ENCODE data around the gene EXOC3L2. TPM values are rescaled to one million over a fixed set of nuclear protein-coding genes. Genes with fewer than 3 reads are reported as not detected.
A peak's percentile ranks its signal among the peaks of the same experiment; 100 is the strongest.

Gene EXOC3L2
- total and polyA plus RNA-seq, 8 donors: 0.85 to 3.3 (median 1.3) TPM

DNA sequence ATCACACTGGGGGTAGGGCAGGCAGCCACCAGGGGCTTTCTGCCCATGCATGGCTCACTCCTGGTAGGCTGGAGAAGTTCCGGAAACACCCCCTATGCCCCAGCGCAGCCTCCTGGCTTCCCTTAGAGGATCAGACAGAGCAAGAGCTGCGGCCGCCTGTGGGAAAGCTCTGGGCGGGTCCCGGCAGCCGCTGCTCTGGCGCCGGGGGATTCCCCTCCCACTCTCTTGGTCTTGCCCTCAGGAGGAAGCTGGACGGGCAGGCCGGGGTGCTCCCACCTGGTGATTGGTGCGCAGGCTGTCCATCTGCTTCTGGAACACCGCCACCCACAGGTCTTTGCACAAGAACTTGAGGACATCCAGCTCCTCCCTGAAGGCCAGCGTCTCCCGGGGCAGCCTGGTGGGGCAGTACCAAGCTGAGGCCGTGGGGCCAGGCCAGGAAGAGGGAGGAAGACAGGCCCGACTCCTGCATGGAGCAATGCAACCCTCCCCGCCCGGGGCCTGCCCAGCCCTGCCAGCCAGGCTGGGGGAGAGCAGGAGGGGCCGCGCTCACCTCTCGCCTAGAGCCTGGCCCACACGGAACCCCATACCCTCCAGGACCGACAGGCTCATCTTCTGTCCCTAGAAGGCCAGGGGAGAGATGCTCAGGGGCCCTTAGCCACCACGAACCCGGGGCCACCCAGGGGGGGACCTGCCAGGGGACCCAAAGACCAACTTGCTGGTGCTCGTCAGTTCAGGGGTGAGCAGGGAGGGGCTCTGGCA is 80.5 kb downstream of the EXOC3L2 start:
- DNase-seq: peak in 3 of 4 donors; percentile 43 to 90 (median 85)
- Histone ChIP-seq H3K4me1 (peaks cover 0 to 18% of the 10 kb centered on the region in 2 donors), H3K27ac (no peak overlapping the region), H3K9me3 (no peaks in the 10 kb centered on the region), H3K4me3 (no peak overlapping the region), H3K27me3 (peaks cover 0 to 27% of the 10 kb centered on the region in 2 donors), H3K36me3 (no peaks in the 10 kb centered on the region)
- TF ChIP-seq CTCF (IDR thresholded peaks at IDR 0.05): no peak
- intact Hi-C loops (cut with DNase I): no loop called here
- peak; percentile 79 for ATAC-seq

GRCh38 chr19:45163751-45164460 is 81.3 kb downstream of the EXOC3L2 start:
- TF ChIP-seq CTCF (IDR thresholded peaks at IDR 0.05): no peak
- H3K4me3 ChIP-seq: no peak overlapping the region
- no peak for ATAC-seq
- intact Hi-C loops (cut with DNase I): no loop called here
- H3K9me3 ChIP-seq: no peaks in the 10 kb centered on the region
- no peaks in the 10 kb centered on the region for H3K36me3 ChIP-seq
- no peak for DNase-seq
- peaks cover 0 to 18% of the 10 kb centered on the region in 2 donors for H3K4me1 ChIP-seq
- peaks cover 0 to 35% of the 10 kb centered on the region in 2 donors for H3K27me3 ChIP-seq
- no peak overlapping the region for H3K27ac ChIP-seq

- H3K9me3 ChIP-seq: no peaks in the 10 kb centered on the region
- no peaks in the 10 kb centered on the region for H3K36me3 ChIP-seq
- H3K4me1 ChIP-seq: peaks cover 0 to 18% of the 10 kb centered on the region in 2 donors
- ATAC-seq: no peak
- H3K27ac ChIP-seq: no peak overlapping the region
- no peak overlapping the region for H3K4me3 ChIP-seq
- TF ChIP-seq CTCF (IDR thresholded peaks at IDR 0.05): no peak
- peak in 1 of 4 donors; percentile 69 for DNase-seq
- peaks cover 0 to 43% of the 10 kb centered on the region in 2 donors for H3K27me3 ChIP-seq
- intact Hi-C loops (cut with DNase I): no loop called here
Observed at GRCh38 chr19:45163156-45163555, 82.1 kb downstream of the EXOC3L2 start.

DNA sequence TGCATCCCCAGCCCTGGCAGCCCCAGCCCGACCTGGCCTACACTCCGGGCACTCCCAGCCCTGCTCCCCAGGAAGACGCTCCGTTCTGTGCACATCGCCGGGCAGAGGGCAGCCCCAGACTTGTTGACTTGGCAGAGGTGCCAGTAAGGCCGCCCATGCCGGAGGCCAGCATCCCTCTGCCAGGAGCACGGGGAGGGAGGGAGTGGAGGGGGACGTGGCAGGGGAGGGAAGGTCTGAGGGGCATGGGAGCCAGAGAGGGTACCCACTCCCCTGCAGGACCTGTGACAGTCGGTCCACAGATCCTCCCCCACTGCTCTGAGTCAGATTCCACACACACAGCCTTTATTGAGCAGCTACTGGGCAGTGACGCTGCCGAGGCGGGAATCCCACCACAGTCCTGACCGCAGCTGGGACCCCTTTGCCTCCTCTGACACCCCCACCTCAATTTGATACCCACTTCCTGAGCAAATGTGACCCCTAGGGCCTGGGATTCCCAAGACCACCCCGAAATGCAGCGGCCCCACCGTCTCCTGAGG is 82.5 kb downstream of the EXOC3L2 start:
- intact Hi-C loops (cut with DNase I): no loop called here
- ATAC-seq: no peak
- Histone ChIP-seq H3K27me3 (peaks cover 0 to 47% of the 10 kb centered on the region in 2 donors), H3K9me3 (no peaks in the 10 kb centered on the region), H3K4me1 (peaks cover 0 to 18% of the 10 kb centered on the region in 2 donors), H3K36me3 (no peaks in the 10 kb centered on the region), H3K4me3 (no peak overlapping the region), H3K27ac (no peak overlapping the region)
- DNase-seq: no peak
- TF ChIP-seq CTCF (IDR thresholded peaks at IDR 0.05): no peak

Other genes with a start within 250 kb of the EXOC3L2 start
- gene RELB, start 243.9 kb downstream of the EXOC3L2 start, total RNA-seq: 10 to 100 TPM; 13.2 to 18.7 TPM
- 1 to 10 TPM; 3.7 to 6.0 (median 5.2) TPM for gene RELB, start 243.9 kb downstream of the EXOC3L2 start, polyA plus RNA-seq (ENCODE audit: insufficient read length in 6 of 6)
- 10 to 100 TPM; 62.9 to 77.5 TPM for gene CLASRP, start 206.4 kb downstream of the EXOC3L2 start, total RNA-seq
- gene CLASRP, start 206.4 kb downstream of the EXOC3L2 start, polyA plus RNA-seq (ENCODE audit: insufficient read length in 6 of 6): 10 to 100 TPM; 74.7 to 95.3 (median 85.9) TPM
- gene ZNF296, start 168.9 kb downstream of the EXOC3L2 start, total RNA-seq: 1 to 10 TPM; 1.4 to 2.0 TPM
- 1 to 10 TPM in 2 of 6 donors, under 1 TPM in 4; 0.43 to 1.4 (median 0.85) TPM for gene ZNF296, start 168.9 kb downstream of the EXOC3L2 start, polyA plus RNA-seq (ENCODE audit: insufficient read length in 6 of 6)
- 10 to 100 TPM; 20.9 to 24.0 TPM for gene GEMIN7, start 166.1 kb downstream of the EXOC3L2 start, total RNA-seq
- gene GEMIN7, start 166.1 kb downstream of the EXOC3L2 start, polyA plus RNA-seq (ENCODE audit: insufficient read length in 6 of 6): 10 to 100 TPM; 18.9 to 25.4 (median 21.5) TPM
- gene PPP1R37, start 152.2 kb downstream of the EXOC3L2 start, total RNA-seq: 10 to 100 TPM; 26.8 to 29.8 TPM
- 10 to 100 TPM; 17.3 to 27.4 (median 22.4) TPM for gene PPP1R37, start 152.2 kb downstream of the EXOC3L2 start, polyA plus RNA-seq (ENCODE audit: insufficient read length in 6 of 6)
- gene NKPD1, start 84.4 kb downstream of the EXOC3L2 start, total RNA-seq: not detected
- gene NKPD1, start 84.4 kb downstream of the EXOC3L2 start, polyA plus RNA-seq (ENCODE audit: insufficient read length in 6 of 6): under 1 TPM; 0.08 to 0.24 (median 0.17) TPM
- gene TRAPPC6A, start 67.2 kb downstream of the EXOC3L2 start, total RNA-seq: 10 to 100 TPM; 13.0 to 13.6 TPM
- 10 to 100 TPM; 19.1 to 28.9 (median 24.1) TPM for gene TRAPPC6A, start 67.2 kb downstream of the EXOC3L2 start, polyA plus RNA-seq (ENCODE audit: insufficient read length in 6 of 6)
- 10 to 100 TPM; 13.8 to 15.8 TPM for gene BLOC1S3, start 66.6 kb downstream of the EXOC3L2 start, total RNA-seq
- 10 to 100 TPM in 1 of 6 donors, 1 to 10 TPM in 5; 7.8 to 10.5 (median 9.0) TPM for gene BLOC1S3, start 66.6 kb downstream of the EXOC3L2 start, polyA plus RNA-seq (ENCODE audit: insufficient read length in 6 of 6)
- 10 to 100 TPM; 24.6 to 33.7 TPM for gene MARK4, start 5.9 kb upstream of the EXOC3L2 start, total RNA-seq
- gene MARK4, start 5.9 kb upstream of the EXOC3L2 start, polyA plus RNA-seq (ENCODE audit: insufficient read length in 6 of 6): 10 to 100 TPM; 35.6 to 46.4 (median 38.9) TPM
- gene CKM, start 77.5 kb upstream of the EXOC3L2 start, total RNA-seq: 1 to 10 TPM; 1.2 to 1.7 TPM
- gene CKM, start 77.5 kb upstream of the EXOC3L2 start, polyA plus RNA-seq (ENCODE audit: insufficient read length in 6 of 6): under 1 TPM; 0.20 to 0.46 (median 0.29) TPM
- 1 to 10 TPM in 1 of 2 donors, under 1 TPM in 1; 0.73 to 1.9 TPM for gene KLC3, start 95.3 kb upstream of the EXOC3L2 start, total RNA-seq
- gene KLC3, start 95.3 kb upstream of the EXOC3L2 start, polyA plus RNA-seq (ENCODE audit: insufficient read length in 6 of 6): 1 to 10 TPM in 1 of 6 donors, under 1 TPM in 5; 0.52 to 1.3 (median 0.66) TPM
- gene ERCC2, start 125.2 kb upstream of the EXOC3L2 start, total RNA-seq: 10 to 100 TPM; 21.2 to 23.5 TPM
- 10 to 100 TPM; 29.5 to 36.7 (median 32.9) TPM for gene ERCC2, start 125.2 kb upstream of the EXOC3L2 start, polyA plus RNA-seq (ENCODE audit: insufficient read length in 6 of 6)
- gene PPP1R13L, start 159.7 kb upstream of the EXOC3L2 start, total RNA-seq: 10 to 100 TPM; 30.0 to 51.4 TPM
- 10 to 100 TPM; 12.9 to 18.4 (median 15.9) TPM for gene PPP1R13L, start 159.7 kb upstream of the EXOC3L2 start, polyA plus RNA-seq (ENCODE audit: insufficient read length in 6 of 6)
- gene POLR1G, start 161.2 kb upstream of the EXOC3L2 start, total RNA-seq: 1 to 10 TPM; 4.8 to 6.0 TPM
- gene POLR1G, start 161.2 kb upstream of the EXOC3L2 start, polyA plus RNA-seq (ENCODE audit: insufficient read length in 6 of 6): 1 to 10 TPM; 2.8 to 5.2 (median 4.0) TPM
- 10 to 100 TPM; 56.1 to 57.8 TPM for gene ERCC1, start 178.5 kb upstream of the EXOC3L2 start, total RNA-seq
- 100 to 1,000 TPM in 1 of 6 donors, 10 to 100 TPM in 5; 73.5 to 108 (median 91.4) TPM for gene ERCC1, start 178.5 kb upstream of the EXOC3L2 start, polyA plus RNA-seq (ENCODE audit: insufficient read length in 6 of 6)
- gene FOSB, start 222.6 kb upstream of the EXOC3L2 start, total RNA-seq: 10 to 100 TPM in 1 of 2 donors, 1 to 10 TPM in 1; 7.1 to 20.4 TPM
- 100 to 1,000 TPM in 5 of 6 donors, 1 to 10 TPM in 1; 5.7 to 766 (median 199) TPM for gene FOSB, start 222.6 kb upstream of the EXOC3L2 start, polyA plus RNA-seq (ENCODE audit: insufficient read length in 6 of 6)

Measured in left lung (tissue), 10 donors.